Measurements from ENCODE around the gene FCHO2. TPM values are rescaled to one million over a fixed set of nuclear protein-coding genes. Genes with fewer than 3 reads are reported as not detected.
A peak's percentile ranks its signal among the peaks of the same experiment; 100 is the strongest.

FCHO2 gene
- total and polyA plus RNA-seq, 2 donors from 2014 or later, result 6.5 to 48.1 TPM

DNA sequence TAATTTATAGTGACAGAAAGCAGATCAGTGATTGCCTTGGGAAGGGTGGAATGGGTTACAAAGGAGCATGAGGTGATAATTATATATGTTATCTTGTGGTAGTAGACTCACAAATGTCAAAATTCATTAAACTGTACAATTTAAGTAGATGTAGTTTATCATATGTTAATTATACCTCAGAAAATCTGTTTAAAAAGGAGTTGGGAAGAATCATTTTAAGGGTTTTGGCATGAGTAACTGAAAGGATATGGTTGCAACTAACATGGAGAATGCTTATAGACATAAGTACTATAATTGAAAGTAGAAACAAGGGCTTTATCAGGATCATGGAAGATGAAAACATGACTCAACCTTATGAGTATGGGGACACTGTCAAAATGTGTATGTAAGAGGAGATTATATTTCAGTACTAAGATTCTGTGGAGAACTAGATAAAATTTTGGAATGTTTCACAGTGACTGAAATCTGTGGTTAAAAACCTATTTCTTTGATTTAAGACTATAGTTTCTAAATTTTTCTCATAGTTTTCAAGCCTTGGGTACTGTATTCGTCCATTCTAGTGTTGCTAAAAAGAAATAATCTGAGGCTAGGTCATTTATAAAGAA lies 73.3 kb downstream of the FCHO2 start:
- intact Hi-C loops (cut with DNase I), result no loop called here
- Histone ChIP-seq H3K36me3 (ENCODE audit: control insufficient read depth in 2 of 3, insufficient read depth in 3 of 3, low read length in 3 of 3) (peaks cover 0 to 2% (median 0%) of the 10 kb centered on the region in 3 donors), H3K27ac (ENCODE audit: low read depth in 2 of 2, low read length in 2 of 2) (no peak overlapping the region), H3K27me3 (ENCODE audit: control insufficient read depth, insufficient read depth, low read length) (no peaks in the 10 kb centered on the region), H3K9ac (ENCODE audit: low read length in 3 of 3) (no peak overlapping the region), H3K4me3 (ENCODE audit: low read length in 3 of 3) (no peak overlapping the region), H3K9me3 (ENCODE audit: control insufficient read depth in 2 of 3, insufficient read depth in 1 of 3, low read length in 3 of 3) (no peaks in the 10 kb centered on the region), H3K4me1 (ENCODE audit: control insufficient read depth in 2 of 3, insufficient read depth in 2 of 3, low read depth in 1 of 3, low read length in 3 of 3) (no peaks in the 10 kb centered on the region)
- FAIRE-seq, result no peak
- TF ChIP-seq, protein P1, sequence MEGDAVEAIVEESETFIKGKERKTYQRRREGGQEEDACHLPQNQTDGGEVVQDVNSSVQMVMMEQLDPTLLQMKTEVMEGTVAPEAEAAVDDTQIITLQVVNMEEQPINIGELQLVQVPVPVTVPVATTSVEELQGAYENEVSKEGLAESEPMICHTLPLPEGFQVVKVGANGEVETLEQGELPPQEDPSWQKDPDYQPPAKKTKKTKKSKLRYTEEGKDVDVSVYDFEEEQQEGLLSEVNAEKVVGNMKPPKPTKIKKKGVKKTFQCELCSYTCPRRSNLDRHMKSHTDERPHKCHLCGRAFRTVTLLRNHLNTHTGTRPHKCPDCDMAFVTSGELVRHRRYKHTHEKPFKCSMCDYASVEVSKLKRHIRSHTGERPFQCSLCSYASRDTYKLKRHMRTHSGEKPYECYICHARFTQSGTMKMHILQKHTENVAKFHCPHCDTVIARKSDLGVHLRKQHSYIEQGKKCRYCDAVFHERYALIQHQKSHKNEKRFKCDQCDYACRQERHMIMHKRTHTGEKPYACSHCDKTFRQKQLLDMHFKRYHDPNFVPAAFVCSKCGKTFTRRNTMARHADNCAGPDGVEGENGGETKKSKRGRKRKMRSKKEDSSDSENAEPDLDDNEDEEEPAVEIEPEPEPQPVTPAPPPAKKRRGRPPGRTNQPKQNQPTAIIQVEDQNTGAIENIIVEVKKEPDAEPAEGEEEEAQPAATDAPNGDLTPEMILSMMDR (IDR thresholded peaks at IDR 0.05; ENCODE audit: borderline replicate concordance, extremely low read depth, insufficient read depth), result no peak
- no peak for DNase-seq

DNA sequence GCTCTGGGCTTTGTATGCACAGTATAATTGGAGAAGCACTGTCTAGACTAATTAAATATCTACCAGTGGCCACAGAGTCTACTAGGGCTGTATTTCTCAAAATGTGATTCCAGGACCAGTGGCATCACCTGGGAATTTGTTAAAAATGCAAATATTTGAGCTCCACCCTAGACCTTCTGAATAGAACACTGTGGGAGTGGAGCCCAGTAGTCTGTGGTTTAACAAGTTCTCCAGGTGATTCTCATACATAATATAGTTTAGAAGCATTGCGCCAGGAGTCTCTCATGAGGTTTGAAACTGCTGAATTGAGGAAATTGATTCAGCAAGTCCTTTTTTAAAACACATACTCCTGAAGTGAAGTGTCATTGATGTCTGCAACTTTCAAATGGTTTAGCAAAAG lies 74.7 kb downstream of the FCHO2 start:
- intact Hi-C loops (cut with DNase I), result no loop called here
- Histone ChIP-seq H3K4me1 (ENCODE audit: control insufficient read depth in 2 of 3, insufficient read depth in 2 of 3, low read depth in 1 of 3, low read length in 3 of 3) (no peaks in the 10 kb centered on the region), H3K27ac (ENCODE audit: low read depth in 2 of 2, low read length in 2 of 2) (no peak overlapping the region), H3K9me3 (ENCODE audit: control insufficient read depth in 2 of 3, insufficient read depth in 1 of 3, low read length in 3 of 3) (no peaks in the 10 kb centered on the region), H3K4me3 (ENCODE audit: low read length in 3 of 3) (no peak overlapping the region), H3K36me3 (ENCODE audit: control insufficient read depth in 2 of 3, insufficient read depth in 3 of 3, low read length in 3 of 3) (peaks cover 0 to 2% (median 0%) of the 10 kb centered on the region in 3 donors), H3K9ac (ENCODE audit: low read length in 3 of 3) (no peak overlapping the region), H3K27me3 (ENCODE audit: control insufficient read depth, insufficient read depth, low read length) (no peaks in the 10 kb centered on the region)
- no peak for DNase-seq
- TF ChIP-seq, protein P1 (IDR thresholded peaks at IDR 0.05; ENCODE audit: borderline replicate concordance, extremely low read depth, insufficient read depth), result no peak
- FAIRE-seq, result no peak

DNA sequence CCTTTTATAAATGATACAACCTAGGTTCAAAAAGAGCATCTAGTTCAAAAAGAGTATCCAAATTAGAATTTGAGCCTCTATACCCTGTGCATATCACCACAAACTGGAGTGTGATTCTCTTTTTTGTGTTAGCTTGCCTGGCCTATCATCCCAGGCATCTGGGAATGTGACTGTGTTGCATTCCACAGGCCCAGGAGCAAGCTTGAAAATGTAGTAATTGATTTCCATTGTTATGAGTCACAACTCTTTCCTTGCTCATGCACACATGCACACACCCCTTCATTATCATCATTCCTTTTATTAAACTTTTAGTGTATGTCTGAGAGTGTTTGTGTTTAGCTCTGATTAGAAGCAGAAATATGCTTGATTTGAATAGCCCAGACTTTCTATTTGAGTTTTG lies 75.2 kb downstream of the FCHO2 start:
- TF ChIP-seq, protein P1 (IDR thresholded peaks at IDR 0.05; ENCODE audit: borderline replicate concordance, extremely low read depth, insufficient read depth), result no peak
- Histone ChIP-seq H3K9ac (ENCODE audit: low read length in 3 of 3) (no peak overlapping the region), H3K4me1 (ENCODE audit: control insufficient read depth in 2 of 3, insufficient read depth in 2 of 3, low read depth in 1 of 3, low read length in 3 of 3) (no peaks in the 10 kb centered on the region), H3K9me3 (ENCODE audit: control insufficient read depth in 2 of 3, insufficient read depth in 1 of 3, low read length in 3 of 3) (no peaks in the 10 kb centered on the region), H3K27ac (ENCODE audit: low read depth in 2 of 2, low read length in 2 of 2) (no peak overlapping the region), H3K4me3 (ENCODE audit: low read length in 3 of 3) (no peak overlapping the region), H3K27me3 (ENCODE audit: control insufficient read depth, insufficient read depth, low read length) (no peaks in the 10 kb centered on the region), H3K36me3 (ENCODE audit: control insufficient read depth in 2 of 3, insufficient read depth in 3 of 3, low read length in 3 of 3) (peaks cover 0 to 4% (median 0%) of the 10 kb centered on the region in 3 donors)
- intact Hi-C loops (cut with DNase I), result no loop called here
- FAIRE-seq, result no peak
- DNase-seq, result peak in 4 of 5 donors; percentile 16 to 67 (median 47)

DNA sequence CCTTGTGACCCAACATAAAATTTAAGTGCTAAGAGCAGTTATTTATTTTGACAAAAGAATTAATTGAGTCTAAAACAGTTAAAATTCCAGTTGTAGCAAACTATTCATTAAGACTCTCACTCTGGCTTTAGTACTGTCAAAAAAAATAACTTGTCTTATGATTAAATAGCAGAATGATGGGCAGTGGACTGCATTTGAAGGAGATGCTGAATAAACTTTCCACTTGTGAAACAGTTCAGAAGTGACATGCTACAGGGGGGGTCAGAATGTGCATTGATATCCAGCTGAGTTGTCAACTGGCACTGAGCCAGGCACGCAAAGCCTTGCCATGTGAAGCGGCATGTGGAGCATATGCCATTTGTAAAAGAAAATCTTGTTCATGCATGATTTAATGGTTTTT lies 76.0 kb downstream of the FCHO2 start:
- H3K4me1 ChIP-seq (ENCODE audit: control insufficient read depth in 2 of 3, insufficient read depth in 2 of 3, low read depth in 1 of 3, low read length in 3 of 3), result no peaks in the 10 kb centered on the region
- H3K36me3 ChIP-seq (ENCODE audit: control insufficient read depth in 2 of 3, insufficient read depth in 3 of 3, low read length in 3 of 3), result peaks cover 0 to 4% (median 0%) of the 10 kb centered on the region in 3 donors
- no peak overlapping the region for H3K4me3 ChIP-seq (ENCODE audit: low read length in 3 of 3)
- FAIRE-seq (no peak), DNase-seq (peak in 2 of 5 donors; percentile 27 to 37)
- TF ChIP-seq, protein P1 (IDR thresholded peaks at IDR 0.05; ENCODE audit: borderline replicate concordance, extremely low read depth, insufficient read depth), result no peak
- intact Hi-C loops (cut with DNase I), result no loop called here
- H3K9ac ChIP-seq (ENCODE audit: low read length in 3 of 3), result no peak overlapping the region
- H3K27me3 ChIP-seq (ENCODE audit: control insufficient read depth, insufficient read depth, low read length), result no peaks in the 10 kb centered on the region
- no peak overlapping the region for H3K27ac ChIP-seq (ENCODE audit: low read depth in 2 of 2, low read length in 2 of 2)
- H3K9me3 ChIP-seq (ENCODE audit: control insufficient read depth in 2 of 3, insufficient read depth in 1 of 3, low read length in 3 of 3), result no peaks in the 10 kb centered on the region

Data from kidney (tissue), 14 donors.